HG03064 (cell line): ENCODE results near the gene SF3B2.
"Not testable (repeated sequence)": the region's sequence is repeated elsewhere in the genome, so short reads cannot be mapped to it uniquely, and the experiment has no call there.

Source experiments
- ATAC-seq: cut with Tn5 transposase; IDR thresholded peaks from one replicate; pipeline ENCODE4 v1.9.1; 2021; ENCODE audit warnings: low read depth; ENCODE audit not compliant: unreplicated experiment

SF3B2 gene

DNA sequence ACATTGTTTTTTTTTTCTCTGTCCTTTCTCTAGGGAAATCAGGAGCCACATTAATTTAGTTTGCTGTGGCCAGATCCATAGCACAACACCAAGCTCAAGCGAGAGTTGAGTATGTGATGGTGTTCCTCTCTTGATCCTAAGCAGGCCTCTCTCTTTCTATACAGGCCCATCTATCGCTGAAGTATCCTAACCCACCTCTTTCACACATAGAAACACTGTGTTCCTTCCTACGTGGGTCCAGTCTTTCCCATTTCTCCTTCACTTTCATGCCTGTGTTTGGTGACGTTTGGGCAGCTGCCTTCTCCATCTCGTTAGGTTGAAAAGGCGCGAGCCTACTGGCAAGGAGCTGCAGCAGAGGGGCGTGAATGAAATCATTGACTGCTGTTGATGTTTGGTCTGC is 20.4 kb downstream of the SF3B2 start:
- no peak for ATAC-seq

DNA sequence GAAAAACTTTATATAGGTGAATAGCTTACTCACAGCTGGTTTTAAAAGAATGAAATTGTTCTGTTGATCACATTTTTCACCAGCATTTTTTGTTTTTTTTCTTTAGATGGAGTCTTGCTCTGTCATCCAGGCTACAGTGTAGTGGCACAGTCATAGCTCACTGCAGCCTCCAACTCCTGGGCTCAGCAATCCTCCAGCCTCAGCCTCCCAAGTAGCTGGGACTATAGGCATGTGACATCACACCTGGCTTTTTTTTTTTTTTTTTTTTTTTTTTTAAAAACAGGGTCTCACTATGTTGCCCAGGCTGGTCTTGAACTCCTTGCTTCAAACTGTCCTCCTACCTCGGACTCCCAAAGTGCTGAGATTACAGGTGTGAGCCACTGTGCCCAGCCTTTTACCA is 21.5 kb downstream of the SF3B2 start:
- ATAC-seq: no peak

DNA sequence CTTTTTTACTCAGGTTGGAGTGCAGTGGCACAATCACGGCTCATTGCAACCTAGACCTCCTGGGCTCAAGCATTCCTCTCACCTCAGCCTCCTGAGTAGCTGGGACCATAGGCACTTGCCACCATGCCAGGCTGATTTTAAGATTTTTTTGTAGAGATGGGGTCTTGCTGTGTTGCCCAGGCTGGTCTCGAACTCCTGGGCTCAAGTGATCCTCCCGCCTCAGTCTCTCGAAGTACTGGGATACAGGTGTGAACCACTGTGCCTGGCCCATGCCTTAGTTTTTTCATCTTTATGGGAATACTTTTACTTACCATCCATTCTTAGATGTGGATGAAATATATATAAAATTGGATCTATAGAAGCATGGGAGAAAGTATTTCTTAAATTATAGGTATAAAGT is 23.1 kb downstream of the SF3B2 start:
- no peak for ATAC-seq

DNA sequence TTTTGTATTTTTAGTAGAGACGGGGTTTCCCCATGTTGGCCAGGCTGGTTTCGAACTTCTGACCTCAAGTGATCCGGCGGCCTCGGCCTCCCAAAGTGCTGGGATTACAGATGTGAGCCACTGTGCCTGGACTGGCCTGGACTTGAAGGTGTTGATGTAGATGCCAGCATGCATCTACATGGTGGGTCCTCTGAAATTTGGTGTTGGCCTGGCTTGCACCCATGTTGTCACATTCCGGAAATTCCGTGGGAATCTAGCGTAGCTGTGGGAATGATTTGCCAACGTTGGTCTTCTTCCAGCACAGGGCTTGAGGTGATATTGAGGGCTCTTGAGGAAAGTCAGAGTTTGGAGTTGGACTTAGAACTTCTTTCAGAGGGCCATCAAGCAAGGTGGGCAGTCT is 24.4 kb downstream of the SF3B2 start:
- ATAC-seq: no peak

DNA sequence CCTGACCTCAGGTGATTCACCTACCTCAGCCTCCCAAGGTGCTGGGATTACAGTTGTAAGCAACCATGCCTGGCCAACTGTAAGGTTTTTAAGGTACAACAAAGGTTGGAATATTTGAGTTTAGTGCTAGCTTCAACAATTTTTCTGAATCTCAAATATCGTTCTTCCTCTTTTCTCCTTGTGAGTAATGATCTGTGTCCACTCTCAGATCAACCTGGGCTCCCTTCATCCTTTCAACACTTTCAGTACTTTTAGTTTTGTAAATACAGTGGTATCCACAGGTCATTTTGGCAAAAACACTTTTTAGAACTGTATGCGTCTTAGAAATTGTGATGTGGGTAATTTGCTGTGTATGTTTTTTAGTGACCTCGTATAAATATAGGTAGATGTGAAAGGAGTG is 25.8 kb downstream of the SF3B2 start:
- ATAC-seq: no peak

DNA sequence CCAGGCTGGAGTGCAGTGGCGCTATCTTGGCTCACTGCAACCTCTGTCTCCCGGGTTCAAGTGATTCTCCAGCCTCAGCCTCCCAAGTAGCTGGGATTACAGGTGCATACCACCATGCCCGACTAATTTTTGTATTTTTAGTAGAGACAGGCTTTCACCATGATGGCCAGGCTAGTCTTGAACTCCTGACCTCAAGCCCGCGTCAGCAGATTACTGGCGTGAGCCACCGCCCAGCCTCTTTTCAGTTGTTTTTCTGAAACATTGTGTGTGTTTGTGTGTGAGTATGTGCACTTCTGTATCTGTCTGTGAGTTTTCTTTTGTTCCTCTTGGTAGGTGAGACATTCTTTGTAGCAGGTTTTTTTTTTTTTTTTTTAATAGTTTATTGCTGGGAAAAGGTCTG is 26.8 kb downstream of the SF3B2 start:
- not testable (repeated sequence) for ATAC-seq

DNA sequence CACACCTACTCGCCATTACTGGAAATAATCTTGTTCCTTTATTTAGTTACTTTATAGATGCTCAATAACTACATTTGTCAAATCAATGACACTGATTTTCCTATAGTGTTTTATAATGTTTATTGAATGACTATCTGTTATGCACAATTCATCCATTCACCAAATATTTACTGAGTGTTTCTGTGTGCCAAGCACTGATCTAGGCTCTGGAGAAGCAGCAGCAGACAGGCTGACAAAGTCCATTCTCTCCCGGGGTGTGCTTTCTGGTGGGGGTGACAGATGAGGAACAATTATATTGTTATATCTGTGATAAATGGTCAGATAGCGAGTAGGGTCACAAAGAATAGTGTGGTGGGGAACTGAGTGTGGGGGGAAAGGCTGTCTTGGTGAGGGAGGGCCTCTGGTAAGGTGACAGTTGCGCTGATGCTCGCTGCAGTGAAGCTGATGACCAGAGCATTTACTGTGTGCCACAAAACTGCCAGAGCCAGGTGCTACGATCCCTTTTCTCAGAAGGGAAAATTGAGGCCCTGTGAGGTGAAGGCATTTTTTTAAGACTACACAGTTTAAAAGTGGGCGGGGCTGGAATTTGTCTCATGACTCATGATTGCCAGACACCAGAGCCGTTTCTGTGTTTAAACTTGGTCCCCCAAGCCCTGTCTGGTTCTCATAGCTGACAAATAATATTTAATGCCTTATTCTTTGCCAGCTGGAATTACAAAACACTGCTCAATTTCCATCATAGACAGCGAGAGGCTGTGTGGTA is 28.1 kb downstream of the SF3B2 start:
- ATAC-seq: no peak

DNA sequence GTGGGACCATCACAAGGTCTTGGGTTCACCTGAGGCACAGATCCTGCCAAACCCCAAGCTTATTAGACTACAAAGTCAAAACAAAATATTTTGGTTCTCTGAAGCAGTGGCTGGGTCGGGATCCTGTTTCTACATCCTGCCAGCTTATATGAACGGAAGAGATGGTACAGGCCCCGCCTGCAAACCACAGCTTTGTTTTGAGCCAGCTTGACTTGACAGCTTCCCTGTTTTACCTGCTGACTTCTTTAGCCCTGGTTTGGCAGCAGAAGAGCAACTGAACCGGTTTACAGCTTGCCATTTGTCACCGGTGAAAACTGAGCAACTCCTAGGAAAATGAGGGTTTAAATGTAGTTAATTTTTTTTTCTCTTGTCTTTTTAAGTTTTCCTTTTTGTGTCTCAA is 29.3 kb downstream of the SF3B2 start:
- ATAC-seq: no peak

DNA sequence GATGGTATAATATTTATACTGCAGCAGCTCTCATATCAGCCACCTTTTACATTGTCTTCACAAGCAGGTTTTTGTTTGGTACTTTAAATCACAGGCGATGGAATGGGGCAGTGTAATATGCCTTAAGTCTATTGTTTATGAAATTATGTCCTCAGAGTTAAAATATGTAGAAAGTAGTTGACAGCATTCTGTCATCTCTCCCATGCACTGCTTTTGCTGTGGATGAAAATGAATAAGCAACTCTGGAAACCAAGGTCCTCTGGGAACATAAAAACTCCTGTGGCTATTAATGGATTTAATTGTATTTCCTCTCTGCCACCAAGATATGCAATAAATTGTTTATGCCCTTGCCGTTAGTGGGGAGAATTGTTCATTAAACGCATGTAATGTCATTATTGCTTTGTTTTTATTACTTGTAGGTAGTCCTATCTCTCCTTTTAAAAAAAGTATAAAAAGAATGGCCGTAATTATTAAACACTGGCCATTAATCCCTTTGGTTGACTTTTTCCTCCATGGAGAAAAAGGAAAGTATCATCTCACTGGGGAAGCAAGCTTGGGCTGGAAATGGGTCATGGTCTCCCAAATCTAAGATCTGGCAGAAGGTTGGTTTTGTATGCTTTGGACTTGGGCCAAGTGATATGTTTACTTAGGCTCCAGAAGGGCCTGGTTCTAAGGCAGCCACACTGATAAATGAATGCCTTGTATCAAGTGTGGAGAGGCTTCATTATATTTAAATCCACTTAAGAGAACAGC is 31.0 kb downstream of the SF3B2 start:
- ATAC-seq: no peak

DNA sequence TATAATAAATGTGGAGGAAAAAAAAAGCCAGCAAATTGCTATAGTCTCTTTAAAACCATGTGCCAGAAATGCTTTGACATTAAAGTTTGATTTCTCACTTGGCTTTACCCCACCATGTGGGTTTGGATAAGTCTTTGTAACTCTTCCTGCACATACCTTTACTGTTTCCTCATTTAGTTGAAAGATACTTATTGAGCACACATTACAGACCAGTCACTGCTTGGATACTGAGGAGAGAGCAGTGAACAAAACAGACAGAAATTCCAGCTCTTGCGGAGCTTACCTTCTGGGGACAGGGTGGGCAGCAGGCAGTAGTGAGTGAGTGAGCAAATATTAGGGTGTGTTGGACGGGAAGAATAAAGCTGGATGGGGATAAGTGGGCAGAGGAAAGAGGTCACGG is 31.6 kb downstream of the SF3B2 start:
- no peak for ATAC-seq

DNA sequence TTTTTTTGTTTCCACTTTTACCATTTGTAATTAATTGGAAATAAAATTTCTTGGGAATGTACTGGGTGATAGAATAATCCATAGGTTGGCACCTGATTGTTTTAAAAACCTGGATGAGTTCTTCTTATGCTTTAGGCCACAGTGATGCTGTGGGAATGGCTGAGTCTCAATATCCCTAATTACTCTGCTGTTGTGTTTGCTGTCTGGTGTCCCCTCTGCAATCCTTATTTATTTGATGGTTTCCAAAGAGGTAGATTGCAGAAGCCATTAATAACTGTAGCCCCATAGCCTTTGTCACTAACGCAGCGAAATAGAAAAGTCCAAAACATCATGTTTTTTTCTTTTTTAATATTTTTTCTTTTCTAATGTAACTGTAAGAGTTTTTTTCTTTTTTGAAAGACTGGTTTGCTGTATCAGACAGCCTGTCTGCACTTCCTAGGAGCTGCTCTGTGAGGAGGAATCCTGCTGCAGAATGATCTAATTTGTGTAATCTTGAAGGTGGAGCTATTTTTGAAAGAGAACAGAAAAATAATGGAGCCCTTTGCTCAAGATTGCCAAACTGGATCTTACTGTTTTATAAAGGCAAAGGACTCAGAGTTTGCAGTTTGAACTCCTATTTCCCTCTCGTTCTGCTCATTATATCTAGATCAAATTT is 32.8 kb downstream of the SF3B2 start:
- ATAC-seq: no peak

DNA sequence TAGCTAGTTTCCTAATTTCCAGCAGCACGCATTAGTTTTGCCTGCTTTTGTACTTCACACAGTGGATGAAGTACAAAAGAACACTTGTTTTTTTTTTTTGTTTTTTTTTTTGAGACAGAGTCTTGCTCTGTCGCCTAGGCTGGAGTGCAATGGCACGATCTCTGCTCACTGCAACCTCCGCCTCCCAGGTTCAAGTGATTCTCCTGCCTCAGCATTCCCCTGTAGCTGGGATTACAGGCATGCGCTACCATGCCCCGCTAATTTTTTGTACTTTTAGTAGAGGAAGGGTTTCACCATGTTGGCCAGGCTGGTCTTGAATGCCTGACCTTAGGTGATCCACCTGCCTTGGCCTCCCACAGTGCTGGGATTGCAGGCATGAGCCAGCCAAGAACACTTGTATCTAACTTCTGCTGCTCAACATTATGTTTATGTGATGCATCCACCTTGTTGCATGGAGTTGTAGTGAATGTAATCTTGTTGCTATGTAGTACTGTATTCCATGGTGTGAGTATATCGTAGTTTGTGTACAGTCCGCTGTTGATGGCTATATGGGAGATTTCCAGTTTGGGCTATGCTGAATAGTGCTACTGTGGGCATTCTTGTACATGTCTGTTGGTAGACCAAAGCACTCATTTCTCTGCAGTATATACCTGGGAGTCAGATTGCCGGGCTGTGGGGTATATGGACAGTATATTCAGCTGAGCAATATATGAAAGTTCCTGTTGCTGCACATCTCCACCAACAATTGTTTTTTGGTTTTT is 35.2 kb downstream of the SF3B2 start:
- ATAC-seq: no peak

DNA sequence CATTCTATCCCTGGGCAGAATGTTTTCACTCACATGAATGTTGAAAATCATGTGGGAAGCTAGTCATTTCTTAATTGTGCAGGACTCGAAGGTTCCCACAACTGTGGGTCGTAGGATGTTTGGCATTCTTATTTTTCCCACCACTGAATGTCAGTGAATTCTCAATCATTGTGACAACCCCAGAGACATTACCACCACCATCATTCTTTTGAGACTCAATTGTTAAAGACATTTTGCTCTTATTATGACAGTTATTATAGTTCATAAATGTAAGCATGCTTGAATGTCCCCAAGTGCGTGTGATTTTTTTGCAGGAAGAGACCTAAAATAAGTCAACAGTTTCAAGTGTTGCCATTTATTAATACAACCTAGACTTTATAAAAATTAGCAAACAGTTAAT is 36.9 kb downstream of the SF3B2 start:
- no peak for ATAC-seq

DNA sequence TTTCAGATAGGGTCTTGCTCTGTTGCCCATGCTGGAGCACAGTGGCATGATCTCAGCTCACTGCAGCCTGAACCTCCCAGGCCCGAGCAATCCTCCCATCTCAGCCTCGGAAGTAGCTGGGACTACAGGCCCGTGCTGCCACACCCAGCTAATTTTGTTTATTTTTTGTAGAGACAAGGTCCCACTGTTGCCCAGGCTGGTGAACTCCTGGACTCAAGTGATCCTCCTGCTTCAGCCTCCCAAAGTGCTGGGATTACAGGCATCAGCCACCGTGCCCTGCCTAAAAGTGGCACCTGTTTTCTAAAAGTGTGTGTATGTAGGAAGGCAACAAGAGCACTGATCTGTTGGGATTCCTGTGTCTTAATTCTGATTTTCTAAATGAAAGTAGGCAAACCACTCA is 38.1 kb downstream of the SF3B2 start:
- ATAC-seq: no peak

DNA sequence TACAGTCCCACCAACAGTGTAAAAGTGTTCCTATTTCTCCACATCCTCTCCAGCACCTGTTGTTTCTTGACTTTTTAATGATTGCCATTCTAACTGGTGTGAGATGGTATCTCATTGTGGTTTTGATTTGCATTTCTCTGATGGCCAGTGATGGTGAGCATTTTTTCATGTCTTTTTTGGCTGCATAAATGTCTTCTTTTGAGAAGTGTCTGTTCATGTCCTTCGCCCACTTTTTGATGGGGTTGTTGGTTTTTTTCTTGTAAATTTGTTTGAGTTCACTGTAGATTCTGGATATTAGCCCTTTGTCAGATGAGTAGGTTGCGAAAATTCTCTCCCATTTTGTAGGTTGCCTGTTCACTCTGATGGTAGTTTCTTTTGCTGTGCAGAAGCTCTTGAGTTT is 40.0 kb downstream of the SF3B2 start:
- not testable (repeated sequence) for ATAC-seq

DNA sequence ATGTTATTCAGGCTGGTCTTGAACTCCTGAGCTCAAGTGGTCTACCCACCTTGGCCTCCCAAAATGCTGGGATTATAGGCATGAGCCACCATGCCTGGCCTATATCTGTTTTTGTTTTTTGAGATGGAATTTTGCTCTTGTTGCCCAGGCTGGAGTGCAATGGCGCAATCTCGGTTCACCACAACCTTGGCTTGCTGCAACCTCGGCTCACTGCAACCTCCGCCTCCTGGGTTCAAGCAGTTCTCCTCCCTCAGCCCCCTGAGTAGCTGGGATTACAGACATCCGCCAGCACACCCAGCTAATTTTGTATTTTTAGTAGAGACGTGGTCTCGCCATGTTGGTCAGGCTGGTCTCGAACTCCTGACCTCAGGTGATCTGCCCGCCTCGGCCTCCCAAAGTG is 47.6 kb downstream of the SF3B2 start:
- ATAC-seq: not testable (repeated sequence)

DNA sequence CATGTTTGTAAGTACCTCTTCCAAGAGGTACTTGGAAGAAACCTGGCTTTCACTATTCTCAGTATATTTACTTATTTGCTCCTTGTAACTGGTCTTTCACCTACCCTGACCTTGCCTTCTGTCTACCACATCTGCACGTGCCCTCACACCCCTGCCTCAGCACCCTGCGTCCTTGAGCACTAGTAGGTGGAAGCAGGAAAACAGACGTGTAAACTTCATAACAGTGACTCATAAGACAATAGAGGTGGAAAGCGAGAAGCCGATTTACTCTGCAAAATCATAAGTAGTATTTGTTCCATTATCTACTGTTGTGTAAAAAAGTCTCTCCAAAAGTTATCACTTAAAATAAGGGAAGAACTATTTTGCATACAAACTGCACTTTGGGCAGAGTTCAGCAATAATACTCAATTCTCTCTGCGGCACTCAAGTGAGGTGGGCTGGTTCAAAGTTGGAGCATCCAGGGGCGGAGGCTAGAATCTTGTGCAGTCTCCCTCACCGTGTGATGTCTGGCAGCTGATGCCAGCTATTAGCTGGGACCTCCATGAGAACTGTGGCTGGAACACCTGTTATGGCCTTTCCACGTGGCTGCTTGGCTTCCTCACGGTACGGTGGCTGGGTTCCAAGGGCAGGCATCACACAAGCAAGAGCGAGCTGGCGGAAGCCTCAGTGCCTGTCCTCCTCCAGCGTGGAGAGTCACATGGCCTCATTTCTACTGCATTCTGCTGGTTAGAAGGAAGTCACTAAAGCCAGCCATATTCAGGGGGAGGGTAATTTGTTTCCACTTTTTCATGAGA is 48.3 kb downstream of the SF3B2 start:
- ATAC-seq: no peak

DNA sequence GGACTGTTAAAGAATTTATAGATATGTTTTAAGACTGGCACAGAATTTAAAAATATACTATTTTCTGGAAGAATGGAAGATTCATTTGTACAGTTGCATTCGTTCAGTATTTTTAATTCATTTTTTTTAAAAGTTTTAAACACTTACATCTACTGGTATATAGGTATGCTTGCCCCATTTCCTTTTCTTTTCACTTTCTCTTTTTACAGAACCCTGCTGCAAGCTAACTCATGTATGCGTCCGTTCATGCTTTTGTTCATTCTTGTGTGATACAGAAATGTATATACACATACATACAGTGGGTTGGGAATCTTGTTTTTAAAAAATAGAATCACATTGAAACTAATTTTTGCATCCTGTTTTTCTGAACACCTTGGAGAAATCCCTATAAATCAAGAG is 48.9 kb downstream of the SF3B2 start:
- ATAC-seq: no peak

DNA sequence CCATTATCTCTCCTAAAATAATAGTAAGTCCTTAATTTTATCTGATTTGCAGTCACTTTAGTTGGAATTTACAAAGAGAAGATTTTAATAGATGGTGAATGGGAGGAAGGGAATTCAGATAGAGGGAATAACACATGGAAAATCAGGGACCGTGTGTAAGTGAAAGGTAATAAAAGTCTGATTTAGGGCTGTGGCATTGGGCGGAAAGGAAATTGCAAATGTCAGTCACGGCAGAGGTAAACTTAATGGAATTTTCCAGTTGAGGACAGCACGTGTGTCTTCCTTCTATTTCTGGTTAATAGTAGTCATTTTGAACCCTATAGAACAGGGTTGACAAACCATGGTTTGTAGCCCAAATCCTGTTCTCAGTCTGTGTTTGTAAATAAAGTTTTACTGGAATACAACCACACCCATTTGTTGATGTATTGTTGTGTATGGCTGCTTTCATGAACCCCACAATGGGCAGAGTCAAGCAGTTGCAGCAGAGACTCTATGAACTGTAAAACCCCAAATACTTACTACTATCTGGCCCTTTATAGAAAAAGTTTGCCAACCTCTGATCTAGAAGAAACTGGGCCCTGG is 52.0 kb downstream of the SF3B2 start:
- ATAC-seq: no peak
